ENCODE results near the gene HAX1.

DNA sequence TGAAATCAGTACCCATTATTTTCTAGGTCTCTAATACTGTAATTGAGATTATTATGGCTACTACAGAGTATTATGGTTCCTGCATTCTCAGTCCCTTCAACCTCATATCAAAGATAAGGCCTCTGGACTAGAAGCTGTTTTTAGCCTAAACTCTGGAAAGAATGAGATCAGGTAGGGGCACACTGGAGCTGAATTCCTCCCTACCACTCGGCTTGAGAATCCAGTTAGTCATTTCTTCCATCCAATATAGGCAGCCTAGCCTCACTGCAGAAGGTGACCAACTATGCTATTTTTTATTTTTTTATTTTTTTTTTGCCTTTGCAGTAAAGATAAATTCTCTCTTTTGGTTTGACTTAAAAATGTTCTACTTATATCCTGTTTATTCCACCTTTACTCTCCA lies 8.0 kb upstream of the HAX1 start:
- TF ChIP-seq ESRRG (CRISPR knock-in tag; IDR thresholded peaks at IDR 0.05) (no peak), TOX (CRISPR knock-in tag; IDR thresholded peaks at IDR 0.05; ENCODE audit: borderline replicate concordance) (no peak), ZFP3 (CRISPR knock-in tag; IDR thresholded peaks at IDR 0.05) (no peak), RARB (CRISPR knock-in tag; IDR thresholded peaks at IDR 0.05) (no peak), ZC3H10 (CRISPR knock-in tag; IDR thresholded peaks at IDR 0.05) (no peak)
- TF ChIP-seq, protein P1, sequence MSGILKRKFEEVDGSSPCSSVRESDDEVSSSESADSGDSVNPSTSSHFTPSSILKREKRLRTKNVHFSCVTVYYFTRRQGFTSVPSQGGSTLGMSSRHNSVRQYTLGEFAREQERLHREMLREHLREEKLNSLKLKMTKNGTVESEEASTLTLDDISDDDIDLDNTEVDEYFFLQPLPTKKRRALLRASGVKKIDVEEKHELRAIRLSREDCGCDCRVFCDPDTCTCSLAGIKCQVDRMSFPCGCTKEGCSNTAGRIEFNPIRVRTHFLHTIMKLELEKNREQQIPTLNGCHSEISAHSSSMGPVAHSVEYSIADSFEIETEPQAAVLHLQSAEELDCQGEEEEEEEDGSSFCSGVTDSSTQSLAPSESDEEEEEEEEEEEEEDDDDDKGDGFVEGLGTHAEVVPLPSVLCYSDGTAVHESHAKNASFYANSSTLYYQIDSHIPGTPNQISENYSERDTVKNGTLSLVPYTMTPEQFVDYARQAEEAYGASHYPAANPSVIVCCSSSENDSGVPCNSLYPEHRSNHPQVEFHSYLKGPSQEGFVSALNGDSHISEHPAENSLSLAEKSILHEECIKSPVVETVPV (CRISPR knock-in tag; IDR thresholded peaks at IDR 0.05), result no peak
- TF ChIP-seq, protein P2, sequence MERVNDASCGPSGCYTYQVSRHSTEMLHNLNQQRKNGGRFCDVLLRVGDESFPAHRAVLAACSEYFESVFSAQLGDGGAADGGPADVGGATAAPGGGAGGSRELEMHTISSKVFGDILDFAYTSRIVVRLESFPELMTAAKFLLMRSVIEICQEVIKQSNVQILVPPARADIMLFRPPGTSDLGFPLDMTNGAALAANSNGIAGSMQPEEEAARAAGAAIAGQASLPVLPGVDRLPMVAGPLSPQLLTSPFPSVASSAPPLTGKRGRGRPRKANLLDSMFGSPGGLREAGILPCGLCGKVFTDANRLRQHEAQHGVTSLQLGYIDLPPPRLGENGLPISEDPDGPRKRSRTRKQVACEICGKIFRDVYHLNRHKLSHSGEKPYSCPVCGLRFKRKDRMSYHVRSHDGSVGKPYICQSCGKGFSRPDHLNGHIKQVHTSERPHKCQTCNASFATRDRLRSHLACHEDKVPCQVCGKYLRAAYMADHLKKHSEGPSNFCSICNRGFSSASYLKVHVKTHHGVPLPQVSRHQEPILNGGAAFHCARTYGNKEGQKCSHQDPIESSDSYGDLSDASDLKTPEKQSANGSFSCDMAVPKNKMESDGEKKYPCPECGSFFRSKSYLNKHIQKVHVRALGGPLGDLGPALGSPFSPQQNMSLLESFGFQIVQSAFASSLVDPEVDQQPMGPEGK (CRISPR knock-in tag; IDR thresholded peaks at IDR 0.05; ENCODE audit: borderline replicate concordance), result no peak

Measured in SK-N-SH treated with all-trans-retinoic acid at 6 μM for 48 hours (cell line).